HG03460 (cell line): ENCODE data around the gene DNAJC27.
A peak's percentile ranks its signal among the peaks of the same experiment; 100 is the strongest.

Experiments used
- ATAC-seq: cut with Tn5 transposase; IDR thresholded peaks from one replicate; pipeline ENCODE4 v1.9.1; 2021; ENCODE audit not compliant: unreplicated experiment

The DNAJC27 gene

DNA sequence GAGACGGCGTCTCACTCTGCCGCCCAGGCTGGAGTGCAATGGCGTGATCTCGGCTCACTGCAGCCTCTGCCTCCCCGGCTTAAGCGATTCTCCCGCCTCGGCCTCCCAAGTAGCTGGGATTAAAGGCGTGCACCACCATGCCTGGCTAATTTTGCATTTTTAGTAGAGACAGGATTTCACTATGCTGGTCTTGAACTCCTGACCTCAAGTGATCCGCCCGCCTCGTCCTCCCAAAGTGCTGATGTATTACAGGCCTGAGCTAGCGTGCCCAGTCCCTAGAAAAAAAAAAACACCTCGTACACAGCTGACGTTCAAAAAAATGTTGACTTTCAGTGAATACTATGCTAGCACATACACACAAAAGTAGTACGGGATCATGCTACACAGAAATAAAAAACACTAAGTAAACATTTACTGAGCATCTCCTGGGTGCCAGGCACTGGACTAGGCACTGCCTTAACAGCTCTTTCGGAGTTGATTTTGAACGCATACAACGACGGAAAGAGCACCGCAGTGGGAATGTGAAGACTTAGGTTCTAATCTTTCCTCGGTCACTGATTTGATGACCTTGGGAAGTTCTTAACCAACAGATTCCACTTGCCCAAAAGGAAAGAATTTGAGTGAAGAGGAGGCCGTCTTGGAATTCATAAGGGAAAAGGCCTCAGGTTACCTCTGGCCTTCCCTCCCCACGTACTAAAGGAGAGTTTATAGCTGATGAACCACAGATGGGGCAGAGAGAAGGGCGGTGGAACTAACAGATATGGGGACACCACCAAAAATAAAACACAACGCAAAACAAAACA is 1.1 kb downstream of the DNAJC27 start:
- ATAC-seq = no peak

DNA sequence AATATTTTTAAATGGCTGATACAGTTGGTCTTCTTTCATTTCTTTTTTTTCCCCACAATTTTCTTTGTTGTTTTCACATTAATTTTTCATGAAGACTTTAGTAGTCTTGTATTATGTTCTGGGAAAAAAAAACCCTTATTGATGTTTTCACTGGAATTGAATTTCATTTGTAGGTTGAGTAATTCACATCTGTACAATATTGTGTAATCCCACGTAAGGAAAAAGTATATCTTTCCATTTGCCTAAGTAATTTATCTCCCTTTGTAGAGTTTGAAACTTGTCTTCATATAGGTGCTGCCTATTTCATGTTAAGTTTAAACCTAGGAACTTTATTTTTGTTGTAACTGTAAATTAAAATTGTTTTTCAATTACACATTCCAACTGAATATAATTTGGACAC is 2.0 kb downstream of the DNAJC27 start:
- no peak for ATAC-seq

DNA sequence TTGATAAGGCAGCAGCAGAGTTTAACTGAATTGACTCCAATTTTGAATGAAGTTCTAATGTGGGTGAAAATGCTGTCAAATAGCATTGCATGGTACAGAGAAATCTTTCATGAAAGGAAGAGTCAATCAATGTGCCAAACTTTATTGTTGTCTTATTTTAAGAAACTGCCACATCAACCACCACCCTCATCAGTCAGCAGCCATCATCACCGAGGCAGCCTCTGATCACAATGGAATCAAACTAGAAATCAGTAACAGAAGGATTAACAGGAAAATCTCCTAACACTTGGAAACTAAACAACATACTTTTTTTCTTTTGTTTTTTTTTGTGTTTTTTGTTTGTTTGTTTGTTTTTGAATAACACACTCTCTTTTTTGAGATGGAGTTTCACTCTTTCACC is 9.9 kb downstream of the DNAJC27 start:
- ATAC-seq = no peak

DNA sequence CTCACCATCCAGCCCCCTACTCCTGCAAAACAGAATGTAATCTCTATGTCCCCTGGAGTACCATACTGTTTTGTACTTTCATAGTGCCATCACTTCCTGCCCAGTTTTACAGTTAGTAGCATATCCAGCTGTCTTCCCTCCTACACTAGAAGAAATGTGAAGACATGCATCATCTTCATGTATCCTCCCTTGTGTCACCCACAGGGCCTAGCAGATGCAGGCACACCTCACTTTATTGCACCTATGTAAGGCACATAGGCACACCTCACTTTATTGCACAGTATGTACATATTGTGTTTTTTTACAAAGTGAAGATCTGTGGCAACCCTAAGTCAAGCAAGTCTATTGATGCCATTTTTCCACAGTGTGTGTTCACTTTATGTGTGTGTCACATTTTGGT is 12.0 kb downstream of the DNAJC27 start:
- no peak for ATAC-seq

DNA sequence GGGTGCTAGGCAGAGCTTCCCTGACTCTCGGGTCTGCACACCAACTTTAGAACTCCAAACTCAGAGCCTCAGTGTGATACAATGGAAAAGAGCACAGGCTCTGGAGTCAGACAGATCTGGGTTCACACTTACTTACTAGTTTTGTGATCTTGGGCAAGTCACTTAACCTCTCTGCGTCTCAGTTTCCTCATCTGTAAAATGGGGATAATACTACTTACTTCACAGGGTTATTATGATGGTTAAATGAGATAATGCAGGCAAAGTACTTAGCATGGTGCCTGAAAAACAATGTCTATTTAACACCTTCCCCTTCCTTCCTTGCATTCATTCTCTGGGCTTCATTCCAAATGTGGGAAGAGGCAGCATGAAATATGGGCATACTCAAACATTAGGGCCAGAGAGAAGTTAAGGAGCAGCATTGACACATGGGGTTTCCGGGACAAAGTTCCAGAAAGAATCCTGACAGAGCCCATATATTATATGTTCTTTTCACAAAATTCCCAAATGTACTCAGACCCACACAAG is 13.3 kb downstream of the DNAJC27 start:
- ATAC-seq = no peak

DNA sequence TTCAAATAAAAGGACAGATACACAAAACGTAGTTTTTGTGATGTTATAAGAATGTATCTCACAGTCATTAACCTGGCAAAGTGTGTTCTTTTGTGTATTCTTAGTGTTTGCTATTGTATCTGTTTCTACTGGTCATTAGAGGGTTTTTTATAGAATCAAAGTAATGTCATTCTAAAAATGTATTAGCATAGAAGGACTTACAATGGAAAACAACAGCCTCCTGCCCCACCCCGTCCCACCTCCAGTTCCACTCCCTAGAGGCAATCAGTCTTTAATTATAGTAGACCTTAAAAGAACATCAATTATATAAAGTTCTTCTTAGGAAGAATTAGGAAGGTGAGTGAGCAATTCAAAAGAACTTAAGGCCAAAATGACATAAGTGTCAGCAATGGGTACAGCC is 13.8 kb downstream of the DNAJC27 start:
- no peak for ATAC-seq

DNA sequence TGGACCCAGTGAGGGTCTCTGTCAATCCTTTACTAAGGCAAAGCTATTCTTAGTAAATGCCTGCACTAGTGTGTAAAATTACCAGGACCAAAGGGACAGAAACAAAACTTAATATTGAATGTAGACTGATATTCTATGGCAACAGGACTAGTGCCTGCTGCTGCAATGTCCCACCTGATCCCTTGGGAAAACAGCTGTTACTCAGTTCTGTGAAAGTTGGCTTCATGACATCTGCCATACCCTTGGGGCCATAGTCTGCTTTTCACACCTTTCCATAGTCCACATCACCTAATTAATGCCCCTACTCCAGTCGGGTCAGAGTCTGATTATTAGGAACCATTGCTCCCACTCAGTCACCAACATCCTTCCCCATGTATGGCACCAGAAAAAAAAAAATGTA is 14.5 kb downstream of the DNAJC27 start:
- no peak for ATAC-seq

DNA sequence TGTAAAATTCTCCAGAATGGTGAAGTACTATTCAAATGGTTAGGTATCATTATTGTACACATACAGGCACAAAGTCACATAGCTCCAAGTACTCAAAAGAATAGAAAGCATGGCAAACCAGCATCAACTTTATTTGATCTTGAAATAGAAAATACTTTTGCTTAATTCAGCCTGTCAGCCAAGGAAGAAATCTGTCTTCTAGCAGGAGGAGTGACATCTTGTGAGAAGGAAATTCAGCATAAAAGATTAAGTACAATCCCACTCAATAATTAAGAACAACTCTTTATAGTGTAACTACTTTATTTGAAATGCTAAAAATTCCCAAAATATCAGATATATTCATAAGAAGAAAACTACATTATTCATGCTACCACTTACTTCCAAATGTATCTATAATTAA is 15.8 kb downstream of the DNAJC27 start:
- no peak for ATAC-seq

DNA sequence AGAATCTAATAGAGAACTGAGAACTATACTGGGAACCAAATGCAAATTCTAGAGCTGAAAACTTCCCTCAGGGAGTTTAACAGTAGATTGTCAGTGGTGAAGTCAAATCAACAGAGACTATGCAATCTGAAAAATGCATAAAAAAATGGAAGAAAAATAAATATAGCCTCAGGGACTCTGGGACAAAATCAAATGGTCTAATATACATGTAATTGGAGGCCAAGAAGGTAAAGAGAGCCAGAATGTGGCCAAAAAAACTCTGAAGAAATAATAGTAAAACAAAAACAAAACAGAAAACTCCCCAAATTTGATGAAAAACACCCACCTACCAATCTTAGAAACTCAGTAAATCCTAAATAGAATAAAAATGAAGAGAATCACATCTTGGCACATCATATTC is 16.5 kb downstream of the DNAJC27 start:
- no peak for ATAC-seq

DNA sequence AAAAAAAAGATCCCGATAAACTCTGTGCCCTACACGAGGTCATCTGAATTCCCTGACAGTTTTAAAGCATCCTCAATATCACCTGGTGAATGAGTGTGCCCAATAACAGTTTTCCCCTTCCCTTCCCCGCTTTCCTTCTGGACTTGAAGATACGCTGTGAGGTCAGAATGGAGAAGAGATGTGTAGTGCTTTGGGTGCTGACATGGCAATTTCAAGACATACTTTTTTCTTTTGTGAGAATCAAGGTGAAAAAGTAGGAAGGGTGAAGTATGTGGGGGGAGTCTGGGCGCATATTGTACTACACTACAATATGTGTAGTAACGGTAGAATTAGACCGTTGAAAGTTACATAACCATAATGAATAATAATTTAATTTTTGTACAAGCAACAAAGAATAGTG is 21.7 kb downstream of the DNAJC27 start:
- no peak for ATAC-seq

DNA sequence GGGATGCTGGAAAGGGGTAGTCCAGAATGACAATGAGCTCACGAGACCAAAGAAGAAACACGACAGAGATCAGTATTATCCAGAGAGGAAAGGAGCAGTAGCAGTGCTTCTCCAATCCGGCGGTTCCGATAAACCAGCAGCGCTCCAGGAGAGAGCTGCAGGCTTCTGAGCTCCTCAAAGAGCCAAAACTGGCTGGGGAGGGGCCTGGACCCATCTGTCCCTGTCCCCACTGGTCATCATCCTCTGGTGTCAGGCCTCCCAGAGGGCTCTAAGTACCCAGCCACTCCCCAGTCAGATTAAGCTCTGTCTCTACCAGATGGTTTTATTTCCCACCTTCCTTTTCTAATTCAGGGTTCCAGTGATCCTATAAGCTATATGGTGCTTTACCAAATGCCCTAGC is 23.2 kb downstream of the DNAJC27 start:
- ATAC-seq = no peak

DNA sequence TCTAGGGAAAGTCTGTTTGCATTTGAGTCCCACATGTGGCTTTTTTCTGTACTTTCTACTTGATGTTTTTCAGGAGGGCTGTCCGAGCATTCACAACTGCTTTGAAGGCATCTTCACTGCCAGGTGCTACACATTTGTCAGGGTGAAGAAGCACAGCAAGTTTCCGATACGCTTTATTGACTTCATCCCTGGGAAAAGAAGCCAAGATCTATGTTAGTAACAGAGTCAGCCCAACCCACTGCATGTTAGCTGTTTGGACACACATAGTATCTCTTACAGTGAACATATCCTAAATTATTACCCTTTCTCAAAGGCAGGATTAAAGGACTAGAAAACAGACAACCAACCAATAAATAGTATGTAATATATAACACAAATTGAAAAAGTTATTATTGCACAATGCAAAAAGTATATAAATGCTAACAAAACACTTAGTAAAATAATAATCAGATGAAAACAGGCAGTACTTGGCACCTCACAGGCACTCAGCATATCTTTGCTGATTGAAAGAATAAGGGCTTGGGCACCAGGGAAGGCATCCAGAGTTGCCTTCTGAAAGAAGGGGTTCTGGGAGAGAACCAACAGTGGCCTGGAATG is 24.1 kb downstream of the DNAJC27 start:
- no peak for ATAC-seq

DNA sequence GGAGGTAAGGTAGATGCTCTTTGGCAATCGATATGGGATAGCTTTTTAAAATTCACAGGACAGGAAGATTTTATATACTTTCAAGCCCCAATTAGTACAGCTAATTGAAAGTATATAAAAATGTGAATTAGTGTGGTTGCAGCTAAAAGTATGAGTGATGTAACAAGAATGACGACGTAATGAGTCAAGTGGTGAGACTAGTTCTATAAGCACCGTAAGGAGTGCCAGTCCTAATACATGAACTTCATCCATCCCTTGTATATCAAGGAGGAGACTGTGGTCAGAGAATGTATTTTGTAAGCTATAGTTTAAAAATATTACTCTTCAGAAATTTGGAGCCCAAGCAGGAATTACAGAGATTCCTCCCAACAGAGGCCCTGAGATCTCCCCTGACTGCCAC is 25.8 kb downstream of the DNAJC27 start:
- ATAC-seq = no peak

DNA sequence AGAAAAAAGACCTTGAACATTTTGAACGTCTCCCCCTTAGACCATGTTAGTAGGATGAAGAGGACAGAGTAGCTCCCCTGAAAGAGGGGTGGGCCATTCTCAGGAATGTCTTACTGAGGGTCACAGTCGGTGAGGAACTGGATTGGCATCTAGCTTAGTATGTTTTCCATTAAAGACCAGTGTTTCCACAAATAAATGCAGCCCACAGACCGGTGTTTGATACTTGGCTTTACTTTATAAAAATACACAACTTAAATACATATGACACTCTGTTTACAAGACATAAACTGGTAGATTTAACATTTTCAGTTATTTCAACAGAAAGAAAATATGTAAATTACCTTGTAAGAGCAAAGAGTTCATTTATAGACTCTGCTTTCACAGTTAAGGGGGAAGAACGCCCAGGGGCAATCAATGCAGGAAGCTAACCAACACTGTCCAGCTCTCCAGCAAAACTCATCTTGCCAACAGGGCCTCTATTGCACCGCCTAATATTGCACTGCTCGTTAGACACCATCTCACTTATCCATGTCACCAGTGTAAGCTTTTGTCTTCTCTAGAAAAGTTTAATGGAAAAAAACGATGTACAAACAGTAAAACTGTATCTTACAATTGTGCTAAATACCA is 28.2 kb downstream of the DNAJC27 start:
- ATAC-seq = no peak

DNA sequence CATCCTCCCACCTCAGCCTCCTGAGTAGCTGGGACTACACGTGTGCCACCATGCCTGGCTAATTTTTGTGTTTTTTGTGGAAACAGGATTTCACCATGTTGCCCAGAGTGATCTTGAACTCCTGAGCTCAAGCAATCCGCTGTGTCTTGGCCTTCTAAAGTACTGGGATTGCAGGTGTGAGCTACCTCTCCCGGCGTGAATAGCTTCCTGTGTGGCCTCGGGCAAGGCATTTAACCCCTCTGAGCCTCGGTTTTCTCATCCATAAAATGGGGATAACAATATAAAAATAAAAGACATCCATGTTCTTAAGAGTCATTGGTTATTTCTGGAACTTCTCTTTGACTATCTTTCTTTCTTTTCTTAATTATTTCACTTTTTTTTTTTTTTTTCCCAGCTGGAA is 32.4 kb downstream of the DNAJC27 start:
- ATAC-seq = no peak

DNA sequence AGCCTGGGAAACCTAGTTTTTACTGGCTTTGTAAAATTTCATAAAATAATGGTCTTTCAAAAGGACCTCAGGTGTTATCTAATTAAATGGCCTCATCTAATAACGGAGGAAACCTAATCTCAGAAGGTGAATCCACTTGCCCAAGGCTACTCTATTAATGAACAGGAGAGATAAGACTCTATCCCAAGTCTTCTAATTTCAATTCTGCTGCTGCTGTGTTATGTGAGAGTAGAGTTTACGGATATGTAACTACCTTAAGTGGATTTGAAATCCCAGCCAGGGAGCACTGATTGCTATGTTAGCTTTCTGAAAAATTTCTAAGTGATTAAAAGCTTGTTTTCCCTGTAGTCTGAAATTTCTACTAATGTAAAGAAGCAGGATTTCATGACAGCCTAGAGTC is 34.5 kb downstream of the DNAJC27 start:
- no peak for ATAC-seq

DNA sequence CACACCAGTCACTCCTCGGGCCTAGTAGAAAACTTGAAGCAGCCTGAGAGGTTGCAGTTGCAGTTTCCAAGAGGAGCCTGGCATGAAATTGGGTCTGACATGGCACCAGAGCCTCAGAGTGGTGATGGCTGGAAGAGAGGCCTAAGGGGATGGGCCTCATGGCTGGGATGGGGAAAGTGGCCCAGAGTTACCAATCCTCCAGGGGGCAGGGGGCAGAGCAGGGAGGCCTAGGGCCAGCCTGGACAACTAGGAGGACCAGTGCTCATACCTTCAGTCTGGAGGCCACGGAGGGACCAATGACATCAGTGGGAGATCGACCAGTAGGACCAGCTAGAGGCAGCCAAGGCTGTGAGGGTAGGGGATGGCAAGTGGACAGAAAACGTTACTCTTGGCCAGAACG is 36.6 kb downstream of the DNAJC27 start:
- no peak for ATAC-seq

DNA sequence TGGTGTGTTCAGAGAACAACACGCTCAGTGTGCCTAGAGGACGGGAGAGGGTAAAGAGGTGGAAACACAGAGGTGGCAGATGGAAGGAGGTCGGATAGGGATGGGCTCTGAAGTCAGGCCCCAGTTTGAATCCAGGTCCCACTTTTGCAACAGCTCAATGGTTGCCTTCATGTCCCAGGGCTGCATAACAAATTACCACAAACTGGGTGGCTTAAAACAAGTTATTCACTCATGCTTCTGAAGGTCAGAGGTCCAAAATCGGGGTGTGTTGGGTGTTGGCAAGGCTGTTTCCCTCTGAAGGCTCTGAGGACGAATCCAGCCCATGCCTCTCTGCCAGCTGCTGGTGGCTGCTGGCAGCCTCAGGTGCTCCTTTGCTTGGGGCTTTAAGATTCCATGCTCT is 39.0 kb downstream of the DNAJC27 start:
- ATAC-seq = no peak

DNA sequence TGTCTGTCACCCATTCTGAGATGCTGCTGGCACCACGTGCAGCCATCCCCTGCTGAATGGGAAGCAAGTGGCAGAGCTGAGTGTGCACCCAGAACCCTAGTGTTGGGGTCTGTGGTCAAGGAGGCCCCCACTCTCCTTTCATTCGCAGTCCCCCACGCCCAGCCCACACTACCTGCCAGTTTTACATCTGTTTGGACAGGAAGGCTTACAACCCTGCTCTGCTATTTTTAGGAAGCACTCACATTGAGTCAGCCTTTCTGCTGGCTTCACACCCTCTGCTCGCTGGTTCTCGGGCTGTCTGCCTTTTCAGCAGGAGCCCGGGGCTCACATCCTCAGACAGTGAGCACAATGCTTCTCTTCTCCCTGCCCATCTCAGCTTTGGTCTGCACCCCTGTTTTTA is 41.0 kb downstream of the DNAJC27 start:
- ATAC-seq = peak; percentile 67

DNA sequence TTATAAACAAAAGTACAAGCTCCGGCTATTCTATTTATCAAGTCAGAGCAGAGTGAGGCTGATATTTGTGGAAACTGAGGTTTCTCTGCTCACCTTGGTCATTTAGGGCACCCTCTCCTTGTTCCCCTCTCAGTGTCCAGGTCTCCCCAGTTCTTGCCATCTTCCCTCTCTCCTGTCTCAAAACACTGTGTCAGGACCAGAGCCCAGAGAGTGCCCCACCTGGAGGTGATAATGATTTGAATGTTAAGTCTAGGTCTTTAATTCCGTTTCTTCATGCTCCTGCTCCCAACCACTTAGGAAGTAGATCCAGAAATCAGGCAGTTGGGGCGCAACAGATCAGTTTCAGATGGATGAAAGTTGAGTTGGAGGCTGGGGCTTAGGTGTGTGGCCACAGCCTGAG is 42.5 kb downstream of the DNAJC27 start:
- ATAC-seq = no peak

DNA sequence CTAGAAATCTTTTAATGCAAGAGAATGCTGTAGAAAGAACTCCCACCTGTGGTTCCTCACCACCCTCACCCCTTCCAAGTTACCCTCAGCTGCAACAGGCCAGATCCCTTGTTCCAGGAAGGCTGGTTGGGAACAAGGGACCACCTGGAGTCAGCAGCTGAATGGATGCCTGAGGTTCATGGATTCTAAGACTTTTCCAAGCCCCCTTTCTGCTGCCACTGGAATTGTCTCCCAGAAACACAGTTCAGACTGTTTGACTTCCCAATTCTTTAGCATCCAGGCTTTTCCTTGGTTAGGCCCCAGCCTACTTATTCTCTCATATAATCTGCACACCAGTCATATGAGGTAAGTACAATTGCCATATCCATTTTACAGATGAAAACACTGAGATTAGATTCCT is 43.7 kb downstream of the DNAJC27 start:
- ATAC-seq = no peak

DNA sequence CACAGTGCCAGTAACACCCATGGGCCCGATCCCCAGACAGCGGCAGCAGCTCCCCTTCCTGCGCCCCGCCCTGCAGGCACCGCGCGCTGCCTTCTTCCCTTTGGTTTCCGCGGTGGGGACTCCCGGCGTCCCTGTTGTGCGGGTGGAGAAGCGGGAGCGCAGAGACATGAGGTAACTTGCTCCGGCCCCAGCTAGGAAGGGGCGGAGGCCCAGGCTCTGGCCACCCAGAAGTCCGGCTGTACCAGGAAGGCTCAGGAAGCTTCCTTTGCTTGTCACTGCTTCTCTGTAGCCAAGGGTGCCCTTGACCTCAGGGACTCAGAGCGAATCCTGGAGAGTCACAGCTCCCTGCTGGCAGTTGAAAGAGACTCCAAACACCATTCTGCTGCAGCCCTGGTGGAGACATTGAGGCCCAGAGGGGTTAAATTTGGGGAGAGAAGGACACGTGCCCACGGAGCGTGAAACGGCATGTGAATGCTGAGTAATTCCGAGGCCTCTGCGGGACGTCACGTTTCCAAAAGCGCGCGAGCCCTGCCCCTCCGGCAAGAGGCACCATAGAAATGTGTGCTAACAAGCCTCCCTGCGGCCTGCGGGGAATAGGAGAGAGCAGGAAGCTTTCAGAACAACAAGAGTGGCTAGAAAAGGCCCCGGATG is 45.0 kb downstream of the DNAJC27 start:
- no peak for ATAC-seq
